ENCODE measurements around the gene SCAF1. TPM values are rescaled to one million over a fixed set of nuclear protein-coding genes. Genes with fewer than 3 reads are reported as not detected.
A peak's percentile ranks its signal among the peaks of the same experiment; 100 is the strongest.

Gene SCAF1
- total RNA-seq, 3 donors from 2014 or later (not counting 1 experiment from before 2014, with no cell fraction given): 38.9 to 46.2 (median 44.9) TPM

DNA sequence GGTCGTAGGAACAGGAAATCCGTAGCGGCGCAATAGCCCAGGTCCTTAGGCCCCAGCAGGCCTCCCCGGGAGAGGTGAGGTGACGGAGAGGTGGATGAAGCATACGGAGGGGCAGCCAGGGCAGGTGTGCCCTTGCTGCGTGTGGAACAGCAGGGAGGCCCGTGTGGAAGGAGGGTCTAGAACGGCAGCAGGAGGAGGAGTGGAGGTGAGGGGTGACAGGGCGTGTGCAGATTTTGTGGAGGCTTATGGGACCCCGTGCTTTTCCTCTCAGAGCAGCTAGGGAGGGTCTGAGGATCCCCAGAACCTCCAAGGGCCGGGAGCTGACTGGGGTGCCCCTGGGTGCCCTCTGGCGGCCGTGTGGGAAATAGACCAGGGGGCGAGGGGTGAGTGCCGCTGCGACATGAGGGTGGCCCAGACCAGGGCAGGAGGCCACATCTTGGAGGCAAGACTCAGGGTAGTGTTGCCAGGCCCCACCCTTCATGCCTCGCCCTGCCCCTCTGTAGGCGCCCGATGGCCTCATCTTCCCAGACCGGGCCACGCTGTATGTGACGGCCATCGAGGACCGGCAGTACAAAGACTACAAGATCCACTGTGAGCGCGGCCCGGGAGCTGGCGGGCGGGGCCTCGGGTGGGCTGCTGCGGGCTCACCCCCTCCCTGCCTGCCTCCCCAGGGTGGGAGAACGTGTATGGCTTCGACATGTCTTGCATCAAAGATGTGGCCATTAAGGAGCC is 42.4 kb downstream of the SCAF1 start:
- TF ChIP-seq, protein P1, sequence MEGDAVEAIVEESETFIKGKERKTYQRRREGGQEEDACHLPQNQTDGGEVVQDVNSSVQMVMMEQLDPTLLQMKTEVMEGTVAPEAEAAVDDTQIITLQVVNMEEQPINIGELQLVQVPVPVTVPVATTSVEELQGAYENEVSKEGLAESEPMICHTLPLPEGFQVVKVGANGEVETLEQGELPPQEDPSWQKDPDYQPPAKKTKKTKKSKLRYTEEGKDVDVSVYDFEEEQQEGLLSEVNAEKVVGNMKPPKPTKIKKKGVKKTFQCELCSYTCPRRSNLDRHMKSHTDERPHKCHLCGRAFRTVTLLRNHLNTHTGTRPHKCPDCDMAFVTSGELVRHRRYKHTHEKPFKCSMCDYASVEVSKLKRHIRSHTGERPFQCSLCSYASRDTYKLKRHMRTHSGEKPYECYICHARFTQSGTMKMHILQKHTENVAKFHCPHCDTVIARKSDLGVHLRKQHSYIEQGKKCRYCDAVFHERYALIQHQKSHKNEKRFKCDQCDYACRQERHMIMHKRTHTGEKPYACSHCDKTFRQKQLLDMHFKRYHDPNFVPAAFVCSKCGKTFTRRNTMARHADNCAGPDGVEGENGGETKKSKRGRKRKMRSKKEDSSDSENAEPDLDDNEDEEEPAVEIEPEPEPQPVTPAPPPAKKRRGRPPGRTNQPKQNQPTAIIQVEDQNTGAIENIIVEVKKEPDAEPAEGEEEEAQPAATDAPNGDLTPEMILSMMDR (IDR thresholded peaks at IDR 0.05): peak; percentile 8
- peaks cover 0 to 33% of the 10 kb centered on the region in 2 donors for H3K4me1 Mint-ChIP-seq
- H3K9me3 Mint-ChIP-seq: no peaks in the 10 kb centered on the region
- Histone ChIP-seq H3K4me1 (ENCODE audit: control insufficient read depth, insufficient read depth, low read length) (peaks cover 19% of the 10 kb centered on the region), H3K4me3 (ENCODE audit: low read length) (no peak overlapping the region), H3K9me3 (ENCODE audit: control insufficient read depth, insufficient read depth, low read length) (no peaks in the 10 kb centered on the region), H3K27ac (ENCODE audit: low read length) (no peak overlapping the region), H3K27me3 (ENCODE audit: control insufficient read depth, insufficient read depth, low read length) (no peaks in the 10 kb centered on the region), H3K36me3 (ENCODE audit: control insufficient read depth, insufficient read depth, low read length) (peaks cover 44% of the 10 kb centered on the region)
- H3K27me3 Mint-ChIP-seq (ENCODE audit: low read depth in 2 of 2): no peaks in the 10 kb centered on the region
- H3K36me3 Mint-ChIP-seq: no peaks in the 10 kb centered on the region
- H3K4me3 Mint-ChIP-seq: no peak overlapping the region
- 91% methylated on average over 35 of the region's 35 CpGs for WGBS (ENCODE audit: insufficient coverage)
- ATAC-seq (no peak), DNase-seq (peak in 1 of 2 donors; percentile 49)
- H3K27ac Mint-ChIP-seq: peak overlapping the region in 1 of 2 donors; percentile 38
- intact Hi-C loops (cut with micrococcal nuclease): no loop called here

DNA sequence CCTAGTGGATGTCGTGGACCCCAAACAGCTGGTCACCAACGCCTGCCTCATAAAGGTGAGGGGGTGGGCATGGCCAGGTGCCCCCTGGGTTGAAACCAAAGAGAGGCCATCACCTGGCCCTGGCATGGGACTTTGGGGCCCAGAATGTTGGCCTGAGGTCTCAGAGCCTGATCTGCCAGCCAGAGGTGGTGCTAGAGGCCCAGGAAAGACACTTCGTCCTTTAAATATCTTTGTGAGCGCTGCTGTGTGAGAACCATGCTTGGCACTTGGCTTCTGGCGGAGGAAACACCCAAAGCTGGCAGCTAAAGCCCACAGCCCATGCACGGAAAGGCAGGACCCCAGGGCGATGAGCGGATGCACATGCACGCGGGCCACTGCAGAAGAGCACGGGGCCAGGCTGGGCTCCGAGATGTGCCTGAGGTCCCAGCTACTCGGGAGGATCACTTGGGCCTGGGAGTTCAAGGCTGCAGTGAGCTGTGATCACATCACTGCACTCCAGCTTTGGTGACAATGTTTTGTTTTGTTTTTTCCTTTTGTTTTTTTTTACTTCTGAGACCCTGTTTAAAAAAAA is 43.1 kb downstream of the SCAF1 start:
- H3K4me1 Mint-ChIP-seq: peaks cover 4 to 31% of the 10 kb centered on the region in 2 donors
- H3K27ac ChIP-seq (ENCODE audit: low read length): no peak overlapping the region

DNA sequence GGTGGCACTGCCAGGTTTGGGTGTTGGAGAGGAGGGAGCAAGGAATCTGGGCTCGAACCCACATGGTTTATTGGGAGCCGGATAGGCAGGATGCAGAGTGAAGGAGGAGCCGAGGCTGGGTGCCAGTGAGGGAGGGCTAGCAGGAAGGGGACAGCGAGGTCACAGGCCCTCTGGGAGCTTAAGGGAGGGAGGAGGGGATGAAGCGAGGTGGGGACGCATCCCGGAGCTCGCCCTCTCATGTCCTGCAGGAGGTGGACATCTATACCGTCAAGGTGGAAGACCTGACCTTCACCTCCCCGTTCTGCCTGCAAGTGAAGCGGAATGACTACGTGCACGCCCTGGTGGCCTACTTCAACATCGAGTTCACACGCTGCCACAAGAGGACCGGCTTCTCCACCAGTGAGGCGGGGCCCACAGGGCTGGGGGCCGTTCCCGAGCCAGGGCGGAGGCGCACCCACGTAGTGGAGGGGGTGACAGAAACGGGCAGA is 43.9 kb downstream of the SCAF1 start:
- intact Hi-C loops (cut with micrococcal nuclease): no loop called here
- peaks cover 12 to 33% of the 10 kb centered on the region in 2 donors for H3K4me1 Mint-ChIP-seq
- no peak for ATAC-seq
- Histone ChIP-seq H3K27me3 (ENCODE audit: control insufficient read depth, insufficient read depth, low read length) (peaks cover 12% of the 10 kb centered on the region), H3K9me3 (ENCODE audit: control insufficient read depth, insufficient read depth, low read length) (no peaks in the 10 kb centered on the region), H3K27ac (ENCODE audit: low read length) (no peak overlapping the region), H3K4me3 (ENCODE audit: low read length) (no peak overlapping the region), H3K4me1 (ENCODE audit: control insufficient read depth, insufficient read depth, low read length) (peaks cover 20% of the 10 kb centered on the region), H3K36me3 (ENCODE audit: control insufficient read depth, insufficient read depth, low read length) (peaks cover 43% of the 10 kb centered on the region)
- H3K27ac Mint-ChIP-seq: no peak overlapping the region
- WGBS (ENCODE audit: insufficient coverage): 91% methylated on average over 23 of the region's 23 CpGs
- H3K36me3 Mint-ChIP-seq: no peaks in the 10 kb centered on the region
- H3K9me3 Mint-ChIP-seq: no peaks in the 10 kb centered on the region
- no peak for DNase-seq
- H3K27me3 Mint-ChIP-seq (ENCODE audit: low read depth in 2 of 2): peaks cover 10 to 11% of the 10 kb centered on the region in 2 donors
- TF ChIP-seq, protein P1 (IDR thresholded peaks at IDR 0.05): no peak
- H3K4me3 Mint-ChIP-seq: no peak overlapping the region

More for the DNA sequence above, 43.1 kb downstream of the SCAF1 start:
- ATAC-seq (no peak), DNase-seq (no peak)
- Mint-ChIP-seq H3K4me3 (no peak overlapping the region), H3K27ac (no peak overlapping the region), H3K27me3 (ENCODE audit: low read depth in 2 of 2) (peaks cover 3% of the 10 kb centered on the region in 2 donors), H3K36me3 (no peaks in the 10 kb centered on the region), H3K9me3 (no peaks in the 10 kb centered on the region)
- intact Hi-C loops (cut with micrococcal nuclease): no loop called here
- H3K9me3 ChIP-seq (ENCODE audit: control insufficient read depth, insufficient read depth, low read length): no peaks in the 10 kb centered on the region
- peaks cover 20% of the 10 kb centered on the region for H3K4me1 ChIP-seq (ENCODE audit: control insufficient read depth, insufficient read depth, low read length)
- peaks cover 5% of the 10 kb centered on the region for H3K27me3 ChIP-seq (ENCODE audit: control insufficient read depth, insufficient read depth, low read length)
- H3K4me3 ChIP-seq (ENCODE audit: low read length): no peak overlapping the region
- TF ChIP-seq, protein P1 (IDR thresholded peaks at IDR 0.05): no peak
- H3K36me3 ChIP-seq (ENCODE audit: control insufficient read depth, insufficient read depth, low read length): peaks cover 44% of the 10 kb centered on the region
- 97% methylated on average over 13 of the region's 13 CpGs for WGBS (ENCODE audit: insufficient coverage)

All from natural killer cell (primary cell).